ENCODE results near the gene C10orf143.
A peak's percentile ranks its signal among the peaks of the same experiment; 100 is the strongest.

DNA sequence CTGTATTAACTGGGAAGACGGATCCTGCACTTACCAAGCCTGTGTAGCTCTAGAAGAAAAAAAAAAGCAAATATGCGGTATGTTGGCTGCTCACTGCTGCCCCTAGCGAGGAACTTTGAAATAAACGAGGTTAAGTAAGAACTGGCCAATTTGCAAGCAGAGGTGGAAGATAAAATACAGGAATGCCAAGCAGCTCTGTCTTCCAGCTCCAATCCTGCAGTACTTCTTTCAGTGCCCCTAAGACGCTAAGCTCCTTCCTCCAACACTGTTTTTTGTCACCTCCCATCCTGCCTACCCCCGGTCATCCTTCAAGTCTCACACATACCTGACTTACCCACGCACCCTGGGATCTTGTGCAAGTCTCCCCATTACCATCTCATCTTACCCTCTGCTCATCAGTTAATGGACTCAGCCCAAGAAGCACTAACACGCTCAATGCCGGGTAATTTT, 809 bp downstream of the C10orf143 start:
- TF ChIP-seq, protein P1, sequence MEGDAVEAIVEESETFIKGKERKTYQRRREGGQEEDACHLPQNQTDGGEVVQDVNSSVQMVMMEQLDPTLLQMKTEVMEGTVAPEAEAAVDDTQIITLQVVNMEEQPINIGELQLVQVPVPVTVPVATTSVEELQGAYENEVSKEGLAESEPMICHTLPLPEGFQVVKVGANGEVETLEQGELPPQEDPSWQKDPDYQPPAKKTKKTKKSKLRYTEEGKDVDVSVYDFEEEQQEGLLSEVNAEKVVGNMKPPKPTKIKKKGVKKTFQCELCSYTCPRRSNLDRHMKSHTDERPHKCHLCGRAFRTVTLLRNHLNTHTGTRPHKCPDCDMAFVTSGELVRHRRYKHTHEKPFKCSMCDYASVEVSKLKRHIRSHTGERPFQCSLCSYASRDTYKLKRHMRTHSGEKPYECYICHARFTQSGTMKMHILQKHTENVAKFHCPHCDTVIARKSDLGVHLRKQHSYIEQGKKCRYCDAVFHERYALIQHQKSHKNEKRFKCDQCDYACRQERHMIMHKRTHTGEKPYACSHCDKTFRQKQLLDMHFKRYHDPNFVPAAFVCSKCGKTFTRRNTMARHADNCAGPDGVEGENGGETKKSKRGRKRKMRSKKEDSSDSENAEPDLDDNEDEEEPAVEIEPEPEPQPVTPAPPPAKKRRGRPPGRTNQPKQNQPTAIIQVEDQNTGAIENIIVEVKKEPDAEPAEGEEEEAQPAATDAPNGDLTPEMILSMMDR (IDR thresholded peaks at IDR 0.05 in 4 of 5, conservative IDR thresholded peaks at IDR 0.05 in 1 of 5) = peak; percentile 63 to 92 (median 75)
- TF ChIP-seq POLR2A (IDR thresholded peaks at IDR 0.05) = no peak
